D721Med (cell line): Measurements from ENCODE around the gene GRXCR2.

ENCODE experiments used
- DNase-seq: peaks from one replicate; pipeline ENCODE4 v3.0.0; 2011; ENCODE audit warnings: low spot score; ENCODE audit not compliant: insufficient read length
- FAIRE-seq: peaks from 2 replicates; lab custom pipeline; 2011; peaks lifted over from hg19 to GRCh38; lab: Jason Lieb, UNC
- TF ChIP-seq, protein P1 (sequence below): IDR thresholded peaks from 2 replicates; pipeline ENCODE4 v1.5.1; 2012; ENCODE audit warnings: mild to moderate bottlenecking, control low read depth; ENCODE audit not compliant: insufficient read depth; ENCODE audit errors: missing control alignments

GRXCR2 gene

DNA sequence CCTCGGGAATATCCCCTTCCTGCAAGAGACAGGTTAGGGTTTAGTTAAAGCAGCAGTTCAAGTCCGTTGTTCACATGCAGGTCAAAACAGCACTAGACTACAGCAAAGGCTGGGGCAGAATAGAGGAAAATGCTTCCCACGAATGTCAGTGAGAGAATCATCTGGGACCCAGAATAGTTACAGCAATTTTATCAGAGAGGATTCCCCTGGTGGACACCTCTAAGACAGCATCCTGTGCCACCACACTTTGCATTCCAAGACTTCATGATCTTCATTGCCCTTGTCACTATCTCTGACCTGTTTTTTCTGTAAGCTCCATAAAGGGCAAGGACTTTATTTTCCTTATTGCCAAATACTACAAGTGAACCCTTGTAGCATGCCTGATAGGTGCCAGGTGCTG is 12.9 kb downstream of the GRXCR2 start:
- TF ChIP-seq, protein P1, sequence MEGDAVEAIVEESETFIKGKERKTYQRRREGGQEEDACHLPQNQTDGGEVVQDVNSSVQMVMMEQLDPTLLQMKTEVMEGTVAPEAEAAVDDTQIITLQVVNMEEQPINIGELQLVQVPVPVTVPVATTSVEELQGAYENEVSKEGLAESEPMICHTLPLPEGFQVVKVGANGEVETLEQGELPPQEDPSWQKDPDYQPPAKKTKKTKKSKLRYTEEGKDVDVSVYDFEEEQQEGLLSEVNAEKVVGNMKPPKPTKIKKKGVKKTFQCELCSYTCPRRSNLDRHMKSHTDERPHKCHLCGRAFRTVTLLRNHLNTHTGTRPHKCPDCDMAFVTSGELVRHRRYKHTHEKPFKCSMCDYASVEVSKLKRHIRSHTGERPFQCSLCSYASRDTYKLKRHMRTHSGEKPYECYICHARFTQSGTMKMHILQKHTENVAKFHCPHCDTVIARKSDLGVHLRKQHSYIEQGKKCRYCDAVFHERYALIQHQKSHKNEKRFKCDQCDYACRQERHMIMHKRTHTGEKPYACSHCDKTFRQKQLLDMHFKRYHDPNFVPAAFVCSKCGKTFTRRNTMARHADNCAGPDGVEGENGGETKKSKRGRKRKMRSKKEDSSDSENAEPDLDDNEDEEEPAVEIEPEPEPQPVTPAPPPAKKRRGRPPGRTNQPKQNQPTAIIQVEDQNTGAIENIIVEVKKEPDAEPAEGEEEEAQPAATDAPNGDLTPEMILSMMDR, result no peak
- no peak for FAIRE-seq

DNA sequence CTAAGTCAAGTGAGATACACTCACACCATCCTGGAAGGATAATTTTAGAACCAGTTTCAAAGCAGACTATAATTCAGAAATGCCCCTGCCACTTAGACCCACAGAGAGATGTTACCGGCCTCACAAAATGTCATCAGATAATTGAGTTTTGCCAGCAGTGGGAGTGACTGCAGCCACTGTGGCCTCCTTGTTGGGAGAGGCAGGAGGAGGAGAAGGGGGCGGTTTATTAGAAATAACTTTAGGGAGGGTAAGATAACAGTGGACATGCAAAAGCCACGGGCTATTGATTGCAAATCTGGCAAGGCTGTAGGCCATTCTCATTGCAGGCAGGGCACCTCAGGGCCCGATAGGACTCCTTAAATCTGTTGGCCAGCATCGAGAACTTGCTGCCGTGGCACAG is 13.4 kb downstream of the GRXCR2 start:
- TF ChIP-seq, protein P1, result no peak
- FAIRE-seq, result no peak

More for the DNA sequence above, 12.9 kb downstream of the GRXCR2 start:
- no peak for DNase-seq

DNA sequence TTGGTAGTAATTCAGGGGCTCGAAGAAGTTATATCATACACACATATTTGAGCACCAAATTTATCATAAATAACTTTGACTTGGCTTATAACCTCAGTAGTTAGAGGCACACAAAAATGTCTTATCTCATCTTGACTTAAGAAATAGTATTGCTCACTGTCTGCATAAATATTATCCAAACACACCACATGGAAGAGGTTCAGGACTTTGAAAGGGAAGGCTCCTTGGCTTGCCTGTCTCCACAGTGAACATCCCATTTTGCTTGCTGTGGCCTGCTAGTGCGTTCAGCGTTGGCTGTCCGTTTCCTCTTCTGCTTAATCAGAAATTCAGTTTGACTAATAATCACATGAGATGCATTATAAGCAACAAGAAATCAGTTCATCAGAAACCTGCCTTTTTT is 13.9 kb downstream of the GRXCR2 start:
- TF ChIP-seq, protein P1, result no peak
- DNase-seq (no peak), FAIRE-seq (no peak)

More for the DNA sequence above, 13.4 kb downstream of the GRXCR2 start:
- DNase-seq, result no peak

DNA sequence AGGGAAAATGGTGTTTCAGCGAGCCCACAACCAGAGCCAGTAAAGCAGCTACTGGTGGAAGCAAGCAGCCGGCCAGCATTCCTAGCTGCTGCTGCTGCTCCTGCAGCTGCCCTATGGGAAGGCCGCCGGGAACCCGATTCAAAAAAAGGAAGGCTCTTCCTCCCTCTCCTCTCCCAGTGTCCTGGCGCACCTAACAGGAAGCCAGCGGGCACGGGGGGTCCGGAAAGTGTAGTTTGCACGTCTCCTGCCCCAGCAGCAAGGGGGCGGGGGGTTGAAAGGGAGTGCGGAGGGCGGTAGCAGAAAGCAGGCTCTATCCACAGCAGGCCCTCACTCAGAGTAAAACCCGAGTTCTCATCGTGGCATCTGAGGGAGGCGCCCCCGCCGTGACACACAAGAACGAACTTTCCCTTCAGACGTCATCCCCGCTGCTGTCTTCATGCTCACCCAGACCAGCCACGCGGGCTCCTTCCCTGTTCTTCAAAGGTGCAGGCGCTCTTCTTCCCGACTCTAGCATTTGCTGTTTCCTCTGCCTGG is 16.5 kb downstream of the GRXCR2 start:
- TF ChIP-seq, protein P1, result no peak
- DNase-seq, result no peak
- FAIRE-seq, result no peak

DNA sequence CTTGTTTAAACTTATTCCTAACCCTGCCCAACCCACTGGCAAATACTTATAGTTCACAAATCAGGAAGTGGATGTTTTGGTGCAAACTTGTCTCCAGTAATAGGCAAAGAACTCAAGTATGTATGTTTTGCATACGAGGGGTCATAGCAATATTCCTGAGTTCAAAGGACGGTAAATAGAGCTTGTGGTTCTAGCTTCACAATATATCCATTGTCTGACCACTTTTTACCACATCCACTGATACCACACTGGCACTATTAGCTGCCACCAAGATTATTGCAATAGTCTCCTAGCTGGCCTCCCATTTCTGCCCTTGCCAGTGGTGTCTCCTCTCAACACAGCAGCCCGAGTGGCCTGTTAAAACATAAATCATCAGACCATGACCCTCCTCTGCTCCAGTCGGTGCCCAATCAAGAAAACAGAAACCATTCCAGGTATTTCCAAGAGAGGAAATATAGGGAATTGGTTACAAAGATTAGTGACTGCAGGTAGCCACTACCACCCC is 17.0 kb downstream of the GRXCR2 start:
- FAIRE-seq (no peak), DNase-seq (no peak)
- TF ChIP-seq, protein P1, result no peak

DNA sequence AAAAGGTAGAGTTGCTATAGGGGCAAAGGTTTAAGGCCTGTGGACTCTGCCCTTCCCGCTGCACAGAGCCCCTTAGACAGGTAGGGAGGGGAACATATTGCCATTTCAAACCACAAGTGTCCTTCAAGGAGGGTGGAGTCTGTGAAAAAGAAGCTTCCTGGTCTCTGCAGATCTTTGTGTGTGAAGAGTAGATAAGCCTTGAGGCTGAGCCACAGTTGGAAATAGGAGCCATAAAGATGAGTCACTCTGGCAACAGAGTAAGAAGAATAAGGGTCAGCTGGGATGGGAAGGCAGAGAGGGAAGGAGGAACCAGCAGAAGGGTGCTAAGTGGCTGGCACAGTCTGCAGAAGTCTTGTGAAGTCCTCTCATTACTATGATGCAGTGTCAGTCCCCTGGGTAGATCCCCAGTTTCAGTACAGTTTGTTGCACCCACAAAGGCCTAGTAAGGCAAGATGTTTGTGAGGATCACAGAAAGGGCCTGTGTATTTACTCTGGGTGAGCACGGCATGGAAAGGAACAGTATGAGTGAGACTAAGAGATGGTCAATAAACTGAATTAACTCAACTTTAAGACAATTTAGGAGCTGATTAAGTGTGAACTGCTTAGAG is 18.1 kb downstream of the GRXCR2 start:
- FAIRE-seq, result no peak
- TF ChIP-seq, protein P1, result no peak
- no peak for DNase-seq

DNA sequence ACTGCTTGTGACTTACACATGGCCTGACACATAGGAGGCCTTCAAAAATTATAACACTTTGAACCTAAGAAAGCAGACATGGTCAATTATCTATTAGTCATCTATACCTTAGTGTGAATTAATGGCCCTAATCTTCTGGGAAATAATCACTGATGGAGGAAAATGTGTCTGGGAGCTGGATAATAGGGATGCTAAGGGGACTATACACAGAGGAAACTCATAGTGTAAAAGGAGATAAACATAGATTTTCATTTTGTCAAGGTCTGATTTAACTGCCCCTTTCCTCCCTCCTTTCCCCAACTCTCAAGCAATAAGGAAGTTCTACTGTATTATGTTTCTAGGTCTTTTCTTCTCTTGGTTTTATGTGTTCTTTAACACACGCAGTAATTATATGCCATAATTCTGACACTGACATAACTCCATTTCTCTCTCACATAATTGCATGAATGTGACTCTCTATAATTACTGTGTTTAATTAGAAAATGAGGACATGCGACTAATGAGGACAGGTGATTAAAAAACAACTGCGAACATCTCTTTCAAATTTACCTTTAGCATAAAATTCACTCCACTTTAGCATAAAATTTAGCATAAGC is 18.9 kb downstream of the GRXCR2 start:
- DNase-seq (no peak), FAIRE-seq (no peak)
- TF ChIP-seq, protein P1, result no peak
